Stimulated activated CD4-positive, alpha-beta T cell treated with anti-CD3 and anti-CD28 coated beads, TNF-alpha, amount 100 ng/mL, for 1 hour (primary cell): ENCODE data around the gene METAP2.
A peak's percentile ranks its signal among the peaks of the same experiment; 100 is the strongest.

Experiments used
- DNase-seq, 3 donors: peaks; one replicate each; pipeline ENCODE4 v3.0.0-alpha.2; 2020; ENCODE audit warnings: low read depth in 3 of 3, low spot score in 1 of 3

Gene METAP2

DNA sequence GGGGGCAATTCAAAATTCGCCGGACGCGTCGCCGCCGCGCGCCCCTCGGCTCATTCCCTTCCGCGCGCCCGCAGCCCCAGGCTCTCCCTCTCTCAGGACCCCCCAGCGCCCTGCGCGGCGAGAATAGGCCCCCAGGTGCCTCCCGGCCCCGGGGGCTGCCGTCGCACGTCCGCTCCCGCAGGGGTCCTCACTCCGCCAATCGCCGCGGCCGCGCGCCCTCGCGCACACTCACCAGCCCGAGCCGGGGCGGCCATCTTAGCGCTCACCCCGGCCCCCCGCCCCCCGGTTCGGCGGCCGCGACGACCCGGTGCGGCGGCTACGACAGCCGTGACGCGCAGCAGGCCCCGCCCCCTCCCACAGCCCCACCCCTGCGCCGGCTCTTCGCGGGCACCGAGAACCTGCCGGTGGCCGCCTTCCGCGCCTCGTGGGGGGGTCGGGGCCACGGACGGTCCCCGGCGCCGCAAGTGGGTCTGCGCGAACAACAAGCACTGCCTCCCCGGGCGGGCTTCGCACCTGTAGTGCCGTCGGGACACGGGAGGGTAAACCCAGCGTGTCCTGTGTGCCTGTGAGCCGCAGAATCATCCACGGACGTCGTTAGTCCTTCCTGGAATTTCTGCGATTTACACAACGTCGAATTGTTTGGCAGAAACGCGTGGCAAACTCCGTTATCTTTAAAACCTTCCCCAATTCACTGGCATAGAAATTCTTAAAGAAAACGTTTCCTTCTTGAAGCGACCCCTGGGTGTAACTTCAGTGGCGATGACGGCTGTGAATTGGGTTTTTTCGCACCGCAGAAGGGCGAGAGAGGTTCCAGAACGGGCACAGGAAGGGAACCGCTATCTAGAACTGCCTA lies 74.8 kb downstream of the METAP2 start:
- peak in 2 of 3 donors; percentile 48 to 60 for DNase-seq

DNA sequence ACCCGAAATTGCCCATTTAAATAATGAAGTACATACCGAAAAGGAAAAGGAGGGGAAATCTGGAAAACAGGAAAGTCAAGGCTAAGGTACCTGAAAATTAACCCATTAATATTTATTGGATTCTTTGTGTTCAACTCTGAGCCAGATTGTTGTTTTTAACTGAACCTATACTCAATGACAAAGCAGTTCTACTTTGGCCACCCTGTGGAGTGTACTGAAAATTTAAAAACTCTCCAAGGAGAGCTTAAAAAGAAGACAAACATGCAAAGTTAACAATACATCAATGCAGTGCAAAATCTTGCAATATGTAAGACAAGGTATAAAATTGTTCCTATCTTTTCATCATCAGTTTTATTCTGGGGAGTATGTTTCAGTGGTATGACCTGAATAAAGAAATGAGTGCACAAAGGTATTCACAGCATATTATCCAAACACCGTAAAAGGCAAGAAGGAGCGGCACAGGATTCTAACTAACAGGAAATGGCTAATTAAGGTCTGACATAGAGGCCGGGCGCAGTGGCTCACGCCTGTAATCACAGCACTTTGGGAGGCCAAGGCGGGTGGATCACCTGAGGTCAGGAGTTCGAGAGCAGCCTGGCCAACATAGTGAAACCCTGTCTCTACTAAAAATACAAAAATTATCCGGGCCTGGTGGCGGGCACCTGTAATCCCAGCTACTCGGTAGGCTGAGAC lies 75.6 kb downstream of the METAP2 start:
- no peak for DNase-seq

DNA sequence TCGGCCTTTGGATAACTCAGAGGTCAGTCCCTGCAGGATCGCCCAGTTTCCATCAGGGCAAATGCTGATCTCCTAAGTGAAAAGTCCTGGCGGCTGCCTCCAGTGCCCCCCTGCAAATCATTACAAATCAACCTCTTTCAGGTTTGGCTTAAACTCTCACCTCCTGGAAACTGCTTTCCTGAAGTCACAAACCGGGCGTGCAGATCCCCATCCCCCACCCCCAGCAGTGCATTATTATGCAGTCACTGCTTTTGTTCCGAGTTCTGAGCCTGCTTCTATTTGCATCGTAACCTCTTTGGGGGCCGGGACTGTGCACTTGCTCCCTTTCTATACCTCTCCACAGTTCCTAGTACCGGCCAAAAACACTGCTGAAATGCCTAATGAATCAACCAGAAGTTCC lies 77.4 kb downstream of the METAP2 start, which contains the start of gene USP44:
USP44 (minus strand) TSS at position 172 of the 400 bp plus-strand sequence. CDS start 17,220 bp downstream, outside the sequence.
- no peak for DNase-seq

DNA sequence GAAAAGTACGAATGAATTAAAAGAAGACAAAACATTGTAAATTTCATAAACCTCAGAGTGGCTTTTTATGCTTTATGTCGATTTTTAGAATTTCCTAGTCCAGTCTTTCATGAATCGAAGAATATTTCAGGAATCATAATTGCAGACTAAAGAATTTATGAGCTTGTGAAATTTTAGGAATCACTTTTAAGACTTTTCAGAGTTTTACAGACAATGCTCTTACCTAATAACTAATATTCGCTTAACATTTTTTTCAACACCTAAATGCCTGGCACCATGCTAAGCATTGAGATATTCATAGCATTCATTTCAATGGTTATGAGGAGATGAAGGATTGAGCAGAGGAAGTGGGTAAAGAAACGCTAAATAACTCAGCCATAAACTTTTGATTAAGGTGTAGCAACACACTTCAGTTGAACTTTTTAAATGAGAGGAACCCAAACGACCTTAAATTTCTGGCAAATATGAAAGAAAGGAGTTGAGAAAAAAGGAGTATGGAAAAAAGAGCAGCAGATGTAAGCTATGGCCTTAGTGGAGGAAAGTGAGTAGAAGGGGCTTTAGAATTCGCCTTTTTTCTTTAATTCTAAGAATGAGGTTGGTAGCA lies 78.1 kb downstream of the METAP2 start:
- no peak for DNase-seq

DNA sequence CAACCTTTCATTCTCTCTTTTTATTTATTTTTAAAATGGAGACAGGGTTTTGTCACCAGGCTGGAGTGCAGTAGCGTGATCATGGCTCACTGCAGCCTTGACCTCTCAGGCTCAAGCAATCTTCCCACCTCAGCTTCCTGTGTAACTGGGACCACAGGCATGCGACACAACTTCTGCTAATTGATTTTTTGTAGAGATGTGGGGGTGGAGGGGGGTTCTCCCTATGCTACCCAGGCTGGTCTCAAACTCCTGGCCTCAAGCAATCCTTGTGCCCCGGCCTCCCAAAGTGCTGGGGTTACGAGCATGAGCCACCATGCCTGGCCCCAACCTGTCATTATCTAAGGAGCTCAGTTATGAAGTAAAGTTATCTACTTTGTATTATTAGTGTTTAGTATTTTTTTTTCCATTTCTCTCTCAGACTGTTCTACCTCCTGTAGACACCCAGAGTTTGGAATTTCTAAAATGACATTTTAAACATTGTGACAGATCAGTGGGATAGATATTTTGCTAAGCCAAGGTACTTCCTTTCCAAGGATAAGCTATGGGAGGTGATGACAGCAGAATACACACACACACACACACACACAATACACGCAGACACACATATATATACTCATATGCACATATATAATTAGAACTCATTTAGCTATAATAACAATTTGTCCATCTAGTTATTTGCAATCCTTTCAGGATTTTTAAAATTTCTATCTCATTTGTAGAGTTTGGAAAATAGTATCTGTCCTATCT lies 79.4 kb downstream of the METAP2 start:
- DNase-seq: no peak

DNA sequence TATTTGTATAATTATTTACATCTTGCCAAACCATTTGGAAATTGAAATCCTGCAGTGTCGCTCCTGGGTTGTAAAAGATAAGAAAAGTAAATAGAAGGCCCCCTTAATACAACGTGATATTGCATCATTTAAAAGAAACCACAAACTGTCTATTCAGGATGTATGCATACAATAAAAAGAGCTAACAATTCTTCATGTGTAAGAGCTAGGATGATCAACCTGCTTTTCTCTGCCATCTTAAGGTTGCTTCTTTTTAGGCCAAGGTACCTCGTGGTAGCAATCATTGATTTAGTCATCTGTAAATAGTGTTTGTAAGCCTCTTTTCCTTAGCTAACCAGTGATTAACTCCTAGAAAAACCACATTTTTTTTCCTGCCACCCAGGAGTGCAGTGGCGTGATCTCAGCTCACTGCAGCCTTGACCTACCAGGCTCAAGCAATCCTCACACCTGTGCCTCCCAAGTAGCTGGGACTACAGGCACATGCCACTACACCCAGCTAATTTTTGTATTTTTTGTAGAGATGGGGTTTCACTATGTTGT lies 80.7 kb downstream of the METAP2 start:
- DNase-seq: no peak

DNA sequence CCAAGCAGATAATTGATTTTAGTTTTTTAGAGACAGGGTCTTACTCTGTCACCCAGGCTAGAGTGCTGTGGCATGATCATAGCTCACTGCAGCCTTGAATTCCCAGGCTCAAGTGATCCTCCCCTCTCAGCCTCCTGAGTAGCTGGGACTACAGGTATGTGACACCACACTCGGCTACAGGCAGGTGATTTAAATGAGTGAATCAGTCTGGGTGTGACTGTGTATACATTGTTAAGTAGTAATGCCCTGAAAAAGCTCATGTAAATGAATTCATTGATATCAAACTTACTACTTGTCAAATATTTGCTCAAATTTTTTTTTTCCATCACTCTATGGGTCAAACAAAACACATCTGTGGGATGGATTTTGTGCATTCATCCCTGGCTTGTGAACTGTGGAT lies 83.7 kb downstream of the METAP2 start:
- DNase-seq: no peak
